HFFc6 (cell line): Measurements from ENCODE around the gene ELP2. TPM values are rescaled to one million over a fixed set of nuclear protein-coding genes. Genes with fewer than 3 reads are reported as not detected.

Experiments
- DNase-seq: peaks from one replicate; pipeline ENCODE4 v3.0.0-alpha.2; 2018
- H3K27ac Mint-ChIP-seq: 2 replicates; pipeline ENCODE4 v1.8.0; 2020; ENCODE audit warnings: mild to moderate bottlenecking, mixed read lengths
- H3K27me3 Mint-ChIP-seq: 2 replicates; pipeline ENCODE4 v1.8.0; 2021; ENCODE audit warnings: mild to moderate bottlenecking, moderate library complexity, mixed read lengths; ENCODE audit not compliant: insufficient read depth
- H3K36me3 Mint-ChIP-seq: 2 replicates; pipeline ENCODE4 v1.8.0; 2021; ENCODE audit warnings: low read depth, mixed read lengths
- H3K4me1 Mint-ChIP-seq: 2 replicates; pipeline ENCODE4 v1.8.0; 2020; ENCODE audit warnings: low read depth, mixed read lengths
- H3K4me3 Mint-ChIP-seq: 2 replicates; pipeline ENCODE4 v1.8.0; 2020; ENCODE audit warnings: mild to moderate bottlenecking, moderate library complexity, mixed read lengths
- H3K9me3 Mint-ChIP-seq: 2 replicates; pipeline ENCODE4 v1.8.0; 2020; ENCODE audit warnings: mild to moderate bottlenecking, mixed read lengths
- total RNA-seq, 6 experiments: library from RNA; stranded (reverse); fragmentation: NEBNext Ultra II Directional; extraction: Animal tissue kit (Norgen Biotek cat#: 25700); gene quantifications; 2 replicates in 1 of 6; 3 replicates in 5 of 6; pipeline ENCODE4 v1.2.3, GENCODE V29; 2021
- TF ChIP-seq, protein P1 (sequence below): fragments of 200-600 bp; sonication (generic); IDR thresholded peaks from 2 replicates; pipeline ENCODE4 v1.5.0; 2021; ENCODE audit warnings: antibody characterized with exemption, mild to moderate bottlenecking

The ELP2 gene
- total RNA-seq, 6 experiments from 2014 or later: 76.2 to 99.7 (median 82.3) TPM

DNA sequence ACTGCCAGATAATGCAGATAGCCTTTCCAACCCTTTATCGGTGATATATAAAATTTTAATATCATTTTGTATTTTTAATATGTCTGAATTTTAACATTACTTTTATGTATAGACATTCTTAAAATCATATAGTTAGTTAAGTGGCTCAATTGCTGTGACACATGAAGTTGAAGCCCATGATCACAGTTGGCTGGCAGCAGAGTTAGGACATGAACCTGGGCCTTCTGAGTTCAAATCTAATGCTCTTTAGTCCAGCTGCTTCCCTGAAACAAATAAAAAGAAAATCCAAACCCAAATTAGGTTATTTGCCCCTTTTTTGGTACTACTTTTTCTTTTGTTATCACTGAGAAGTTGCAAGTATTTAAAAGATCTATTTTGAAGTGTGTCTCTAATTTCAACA, 5.6 kb downstream of the ELP2 start:
- TF ChIP-seq, protein P1, sequence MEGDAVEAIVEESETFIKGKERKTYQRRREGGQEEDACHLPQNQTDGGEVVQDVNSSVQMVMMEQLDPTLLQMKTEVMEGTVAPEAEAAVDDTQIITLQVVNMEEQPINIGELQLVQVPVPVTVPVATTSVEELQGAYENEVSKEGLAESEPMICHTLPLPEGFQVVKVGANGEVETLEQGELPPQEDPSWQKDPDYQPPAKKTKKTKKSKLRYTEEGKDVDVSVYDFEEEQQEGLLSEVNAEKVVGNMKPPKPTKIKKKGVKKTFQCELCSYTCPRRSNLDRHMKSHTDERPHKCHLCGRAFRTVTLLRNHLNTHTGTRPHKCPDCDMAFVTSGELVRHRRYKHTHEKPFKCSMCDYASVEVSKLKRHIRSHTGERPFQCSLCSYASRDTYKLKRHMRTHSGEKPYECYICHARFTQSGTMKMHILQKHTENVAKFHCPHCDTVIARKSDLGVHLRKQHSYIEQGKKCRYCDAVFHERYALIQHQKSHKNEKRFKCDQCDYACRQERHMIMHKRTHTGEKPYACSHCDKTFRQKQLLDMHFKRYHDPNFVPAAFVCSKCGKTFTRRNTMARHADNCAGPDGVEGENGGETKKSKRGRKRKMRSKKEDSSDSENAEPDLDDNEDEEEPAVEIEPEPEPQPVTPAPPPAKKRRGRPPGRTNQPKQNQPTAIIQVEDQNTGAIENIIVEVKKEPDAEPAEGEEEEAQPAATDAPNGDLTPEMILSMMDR: no peak
- Mint-ChIP-seq H3K4me3 (no peak overlapping the region), H3K27ac (no peak overlapping the region), H3K27me3 (no peaks in the 10 kb centered on the region), H3K9me3 (no peaks in the 10 kb centered on the region), H3K36me3 (peaks cover 28% of the 10 kb centered on the region), H3K4me1 (peaks cover 32% of the 10 kb centered on the region)
- no peak for DNase-seq

DNA sequence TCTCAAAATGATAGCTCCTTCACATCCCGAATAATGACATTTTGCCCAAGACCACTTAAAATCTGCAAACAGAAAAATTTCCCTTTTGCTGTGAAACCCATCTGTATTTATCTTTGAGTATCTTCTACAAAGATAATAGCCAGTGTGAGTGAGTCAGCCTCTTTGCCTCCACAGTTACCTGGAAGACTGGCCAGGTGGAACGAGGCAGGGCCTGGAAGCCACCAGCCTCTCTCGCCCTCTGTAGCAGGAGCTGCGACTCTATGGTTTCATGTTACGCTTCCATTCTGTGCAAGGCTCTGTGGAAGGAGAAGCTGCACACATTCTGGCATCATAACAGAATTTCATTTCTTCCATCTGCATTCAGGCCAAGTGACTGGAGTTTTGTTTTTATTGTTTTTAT, 9.5 kb downstream of the ELP2 start:
- H3K36me3 Mint-ChIP-seq: peaks cover 23% of the 10 kb centered on the region

DNA sequence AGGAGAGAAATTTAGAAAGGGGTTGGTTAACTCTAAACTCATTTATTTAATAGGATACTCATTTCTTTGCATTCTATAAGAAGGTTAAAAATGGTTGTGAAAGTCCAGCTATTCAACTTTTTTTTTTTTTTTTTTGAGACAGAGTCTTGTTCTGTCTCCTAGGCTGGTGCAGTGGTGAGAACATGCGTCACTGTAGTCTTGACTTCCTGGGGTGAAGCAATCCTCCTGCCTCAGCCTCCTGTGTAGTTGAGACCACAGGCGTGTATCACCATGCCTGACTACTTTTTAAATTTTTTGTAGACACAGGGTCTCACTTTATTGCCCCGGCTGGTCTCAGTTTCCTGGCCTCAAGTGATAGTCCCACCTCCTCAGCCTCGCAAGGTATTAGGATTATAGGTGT, 11.9 kb downstream of the ELP2 start:
- Mint-ChIP-seq H3K27me3 (no peaks in the 10 kb centered on the region), H3K9me3 (no peaks in the 10 kb centered on the region), H3K4me1 (no peaks in the 10 kb centered on the region; the same call in 1 of the 2 replicates), H3K4me3 (no peak overlapping the region), H3K36me3 (peaks cover 29% of the 10 kb centered on the region), H3K27ac (no peak overlapping the region)
- TF ChIP-seq, protein P1: no peak
- DNase-seq: no peak

More for the DNA sequence above, 9.5 kb downstream of the ELP2 start:
- H3K4me3 Mint-ChIP-seq: no peak overlapping the region
- peaks cover under 1% of the 10 kb centered on the region; the same call in 1 of the 2 replicates for H3K4me1 Mint-ChIP-seq
- TF ChIP-seq, protein P1: no peak
- DNase-seq: no peak
- H3K27ac Mint-ChIP-seq: no peak overlapping the region
- no peaks in the 10 kb centered on the region for H3K9me3 Mint-ChIP-seq
- no peaks in the 10 kb centered on the region for H3K27me3 Mint-ChIP-seq

DNA sequence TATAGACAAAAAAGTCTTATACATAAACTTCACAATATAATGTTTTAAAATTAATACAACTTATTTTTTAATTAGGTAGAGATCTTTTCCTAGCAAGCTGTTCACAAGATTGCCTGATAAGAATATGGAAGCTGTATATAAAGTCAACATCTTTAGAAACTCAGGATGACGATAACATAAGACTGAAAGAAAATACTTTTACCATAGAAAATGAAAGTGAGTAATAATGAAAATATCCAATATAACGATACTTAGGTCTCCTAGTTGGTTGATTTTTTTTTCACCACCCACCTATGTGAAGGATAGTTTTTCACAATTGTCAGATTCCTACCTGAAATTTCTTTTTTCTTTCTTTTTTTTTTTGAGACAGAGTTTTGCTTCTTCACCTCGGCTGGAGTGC, 13.1 kb downstream of the ELP2 start:
- H3K4me1 Mint-ChIP-seq: no peaks in the 10 kb centered on the region; the same call in 1 of the 2 replicates
- no peak overlapping the region for H3K27ac Mint-ChIP-seq
- no peak for DNase-seq
- H3K9me3 Mint-ChIP-seq: no peaks in the 10 kb centered on the region
- H3K27me3 Mint-ChIP-seq: no peaks in the 10 kb centered on the region
- no peak overlapping the region for H3K4me3 Mint-ChIP-seq
- peaks cover 22% of the 10 kb centered on the region for H3K36me3 Mint-ChIP-seq
- TF ChIP-seq, protein P1: no peak

DNA sequence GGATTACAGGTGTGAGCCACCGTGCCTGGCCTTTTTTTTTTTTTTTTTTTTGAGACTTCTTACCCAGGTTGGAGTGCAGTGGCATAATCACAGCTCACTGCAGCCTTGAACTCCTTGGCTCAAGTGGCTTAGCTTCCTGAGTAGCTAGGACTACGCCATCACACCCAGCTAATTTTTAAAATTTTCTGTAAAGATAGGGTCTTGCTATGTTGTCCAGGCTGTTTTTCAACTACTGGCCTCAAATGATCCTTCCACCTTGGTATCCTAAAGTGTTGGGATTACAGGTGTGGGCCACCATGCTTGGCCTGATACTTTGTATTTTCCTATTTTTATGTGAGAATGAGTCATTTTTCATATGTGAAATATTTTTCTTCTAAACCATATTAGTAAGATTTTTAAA, 13.7 kb downstream of the ELP2 start:
- TF ChIP-seq, protein P1: no peak
- no peak for DNase-seq
- Mint-ChIP-seq H3K9me3 (no peaks in the 10 kb centered on the region), H3K27me3 (no peaks in the 10 kb centered on the region), H3K4me1 (no peaks in the 10 kb centered on the region; the same call in 1 of the 2 replicates), H3K27ac (no peak overlapping the region), H3K4me3 (no peak overlapping the region), H3K36me3 (peaks cover 18% of the 10 kb centered on the region)
